ENCODE data around the gene PRKCE. TPM values are rescaled to one million over a fixed set of nuclear protein-coding genes. Genes with fewer than 3 reads are reported as not detected.

The PRKCE gene
- polyA plus RNA-seq, 2 donors: 2.6 to 2.9 TPM

- H3K27ac ChIP-seq (ENCODE audit: low read depth in 2 of 2, low read length in 1 of 2): no peak overlapping the region
- H3K9me3 ChIP-seq (ENCODE audit: control insufficient read depth in 2 of 2, insufficient read depth in 1 of 2, low read depth in 1 of 2, low read length in 1 of 2): no peaks in the 10 kb centered on the region
- 91 to 95% methylated on average over 8 of the region's 8 CpGs for WGBS, 2 donors
- H3K36me3 ChIP-seq (ENCODE audit: control insufficient read depth in 2 of 2, insufficient read depth in 2 of 2, low read length in 1 of 2): no peaks in the 10 kb centered on the region
- H3K4me1 ChIP-seq (ENCODE audit: control insufficient read depth in 2 of 2, insufficient read depth in 2 of 2, low read length in 1 of 2): no peaks in the 10 kb centered on the region
- no peaks in the 10 kb centered on the region for H3K27me3 ChIP-seq (ENCODE audit: control insufficient read depth in 1 of 2, insufficient read depth in 2 of 2, low read length in 2 of 2)
- H3K4me3 ChIP-seq (ENCODE audit: low read depth in 1 of 2, low read length in 2 of 2): no peak overlapping the region
Measured at GRCh38 chr2:45725731-45726130, 74.3 kb downstream of the PRKCE start.

DNA sequence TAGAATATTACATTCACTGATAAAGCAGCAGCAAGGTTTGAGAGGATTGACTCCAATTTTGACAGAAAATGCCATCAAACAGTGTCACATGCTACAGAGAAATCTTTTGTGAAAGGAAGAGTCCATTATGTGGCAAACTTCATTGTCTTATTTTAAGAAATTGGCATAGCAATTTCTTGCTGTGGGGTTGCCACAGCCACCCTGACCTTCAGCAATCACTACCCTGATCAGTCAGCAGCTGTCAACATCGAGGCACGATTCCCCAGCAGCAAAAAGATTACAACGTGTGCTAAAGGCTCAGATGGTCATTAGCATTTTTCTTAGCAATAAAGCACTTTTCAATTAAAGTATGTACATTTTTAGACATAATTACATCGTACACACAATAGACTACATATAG is 74.7 kb downstream of the PRKCE start:
- Histone ChIP-seq H3K9me3 (ENCODE audit: control insufficient read depth in 2 of 2, insufficient read depth in 1 of 2, low read depth in 1 of 2, low read length in 1 of 2) (no peaks in the 10 kb centered on the region), H3K27me3 (ENCODE audit: control insufficient read depth in 1 of 2, insufficient read depth in 2 of 2, low read length in 2 of 2) (no peaks in the 10 kb centered on the region), H3K36me3 (ENCODE audit: control insufficient read depth in 2 of 2, insufficient read depth in 2 of 2, low read length in 1 of 2) (no peaks in the 10 kb centered on the region), H3K27ac (ENCODE audit: low read depth in 2 of 2, low read length in 1 of 2) (no peak overlapping the region), H3K4me1 (ENCODE audit: control insufficient read depth in 2 of 2, insufficient read depth in 2 of 2, low read length in 1 of 2) (no peaks in the 10 kb centered on the region), H3K4me3 (ENCODE audit: low read depth in 1 of 2, low read length in 2 of 2) (no peak overlapping the region)
- 75 to 85% methylated on average over 4 of the region's 4 CpGs for WGBS, 2 donors

DNA sequence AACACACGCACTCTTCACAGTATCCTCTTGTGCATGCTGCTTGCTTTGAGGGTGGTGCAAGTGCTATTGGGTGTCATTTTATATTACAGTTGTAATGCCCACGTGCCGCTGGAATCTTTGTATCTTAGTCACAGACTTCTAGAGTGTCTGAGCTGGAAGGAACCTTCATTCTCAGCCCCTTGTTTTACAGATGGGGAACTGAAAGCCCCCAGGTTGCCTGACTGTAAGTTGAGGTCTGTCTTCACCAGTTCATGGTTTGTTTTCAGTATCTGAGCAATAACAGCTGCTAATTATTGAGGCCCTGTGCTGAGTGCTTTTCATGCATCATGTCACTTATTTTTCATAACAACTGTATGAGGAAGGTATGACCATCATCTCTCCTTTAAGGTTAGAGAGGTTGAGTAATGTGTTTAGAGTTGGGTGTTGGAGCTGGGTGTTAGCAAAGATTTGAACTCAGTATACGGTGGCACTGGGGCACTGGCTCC is 77.0 kb downstream of the PRKCE start:
- Histone ChIP-seq H3K4me3 (ENCODE audit: low read depth in 1 of 2, low read length in 2 of 2) (no peak overlapping the region), H3K36me3 (ENCODE audit: control insufficient read depth in 2 of 2, insufficient read depth in 2 of 2, low read length in 1 of 2) (no peaks in the 10 kb centered on the region), H3K4me1 (ENCODE audit: control insufficient read depth in 2 of 2, insufficient read depth in 2 of 2, low read length in 1 of 2) (no peaks in the 10 kb centered on the region), H3K27ac (ENCODE audit: low read depth in 2 of 2, low read length in 1 of 2) (no peak overlapping the region), H3K9me3 (ENCODE audit: control insufficient read depth in 2 of 2, insufficient read depth in 1 of 2, low read depth in 1 of 2, low read length in 1 of 2) (no peaks in the 10 kb centered on the region), H3K27me3 (ENCODE audit: control insufficient read depth in 1 of 2, insufficient read depth in 2 of 2, low read length in 2 of 2) (no peaks in the 10 kb centered on the region)
- WGBS, 2 donors: 87 to 93% methylated on average over 4 of the region's 4 CpGs

- Histone ChIP-seq H3K36me3 (ENCODE audit: control insufficient read depth in 2 of 2, insufficient read depth in 2 of 2, low read length in 1 of 2) (no peaks in the 10 kb centered on the region), H3K27me3 (ENCODE audit: control insufficient read depth in 1 of 2, insufficient read depth in 2 of 2, low read length in 2 of 2) (no peaks in the 10 kb centered on the region), H3K4me1 (ENCODE audit: control insufficient read depth in 2 of 2, insufficient read depth in 2 of 2, low read length in 1 of 2) (no peaks in the 10 kb centered on the region), H3K27ac (ENCODE audit: low read depth in 2 of 2, low read length in 1 of 2) (no peak overlapping the region), H3K4me3 (ENCODE audit: low read depth in 1 of 2, low read length in 2 of 2) (no peak overlapping the region), H3K9me3 (ENCODE audit: control insufficient read depth in 2 of 2, insufficient read depth in 1 of 2, low read depth in 1 of 2, low read length in 1 of 2) (no peaks in the 10 kb centered on the region)
- WGBS, 2 donors: 92 to 93% methylated on average over 8 of the region's 8 CpGs
Measured at GRCh38 chr2:45729753-45730512, 78.5 kb downstream of the PRKCE start.

GRCh38 chr2:45731141-45731540 is 79.7 kb downstream of the PRKCE start:
- Histone ChIP-seq H3K4me3 (ENCODE audit: low read depth in 1 of 2, low read length in 2 of 2) (no peak overlapping the region), H3K27me3 (ENCODE audit: control insufficient read depth in 1 of 2, insufficient read depth in 2 of 2, low read length in 2 of 2) (no peaks in the 10 kb centered on the region), H3K27ac (ENCODE audit: low read depth in 2 of 2, low read length in 1 of 2) (no peak overlapping the region), H3K36me3 (ENCODE audit: control insufficient read depth in 2 of 2, insufficient read depth in 2 of 2, low read length in 1 of 2) (no peaks in the 10 kb centered on the region), H3K4me1 (ENCODE audit: control insufficient read depth in 2 of 2, insufficient read depth in 2 of 2, low read length in 1 of 2) (no peaks in the 10 kb centered on the region), H3K9me3 (ENCODE audit: control insufficient read depth in 2 of 2, insufficient read depth in 1 of 2, low read depth in 1 of 2, low read length in 1 of 2) (no peaks in the 10 kb centered on the region)

DNA sequence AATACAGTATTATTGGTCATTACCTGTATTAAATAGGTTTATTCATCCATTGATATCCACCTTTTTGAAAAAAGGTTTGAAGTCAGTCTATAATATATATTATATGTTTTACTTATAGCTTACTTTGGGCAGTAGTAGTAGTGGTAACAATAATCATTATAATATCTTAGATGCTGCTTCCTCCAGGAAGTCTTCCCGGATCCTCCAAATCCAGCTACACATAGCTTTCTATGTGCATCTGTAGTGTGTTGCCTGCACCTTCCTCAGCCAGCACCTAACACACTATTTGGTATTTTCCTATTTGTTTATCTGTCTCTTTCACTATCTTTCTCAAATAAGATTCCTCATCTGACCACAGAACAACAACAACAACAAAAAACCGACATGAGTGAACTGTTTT is 81.0 kb downstream of the PRKCE start:
- Histone ChIP-seq H3K4me1 (ENCODE audit: control insufficient read depth in 2 of 2, insufficient read depth in 2 of 2, low read length in 1 of 2) (no peaks in the 10 kb centered on the region), H3K9me3 (ENCODE audit: control insufficient read depth in 2 of 2, insufficient read depth in 1 of 2, low read depth in 1 of 2, low read length in 1 of 2) (no peaks in the 10 kb centered on the region), H3K27me3 (ENCODE audit: control insufficient read depth in 1 of 2, insufficient read depth in 2 of 2, low read length in 2 of 2) (no peaks in the 10 kb centered on the region), H3K4me3 (ENCODE audit: low read depth in 1 of 2, low read length in 2 of 2) (no peak overlapping the region), H3K27ac (ENCODE audit: low read depth in 2 of 2, low read length in 1 of 2) (no peak overlapping the region), H3K36me3 (ENCODE audit: control insufficient read depth in 2 of 2, insufficient read depth in 2 of 2, low read length in 1 of 2) (no peaks in the 10 kb centered on the region)
- WGBS, 2 donors: 77 to 82% methylated on average over 2 of the region's 2 CpGs

GRCh38 chr2:45732946-45733345 is 81.5 kb downstream of the PRKCE start:
- Histone ChIP-seq H3K4me3 (ENCODE audit: low read depth in 1 of 2, low read length in 2 of 2) (no peak overlapping the region), H3K27ac (ENCODE audit: low read depth in 2 of 2, low read length in 1 of 2) (no peak overlapping the region), H3K9me3 (ENCODE audit: control insufficient read depth in 2 of 2, insufficient read depth in 1 of 2, low read depth in 1 of 2, low read length in 1 of 2) (no peaks in the 10 kb centered on the region), H3K4me1 (ENCODE audit: control insufficient read depth in 2 of 2, insufficient read depth in 2 of 2, low read length in 1 of 2) (no peaks in the 10 kb centered on the region), H3K36me3 (ENCODE audit: control insufficient read depth in 2 of 2, insufficient read depth in 2 of 2, low read length in 1 of 2) (no peaks in the 10 kb centered on the region), H3K27me3 (ENCODE audit: control insufficient read depth in 1 of 2, insufficient read depth in 2 of 2, low read length in 2 of 2) (no peaks in the 10 kb centered on the region)
- WGBS, 2 donors: 88 to 90% methylated on average over 3 of the region's 3 CpGs

GRCh38 chr2:45734336-45734735 is 82.9 kb downstream of the PRKCE start:
- Histone ChIP-seq H3K9me3 (ENCODE audit: control insufficient read depth in 2 of 2, insufficient read depth in 1 of 2, low read depth in 1 of 2, low read length in 1 of 2) (no peaks in the 10 kb centered on the region), H3K36me3 (ENCODE audit: control insufficient read depth in 2 of 2, insufficient read depth in 2 of 2, low read length in 1 of 2) (no peaks in the 10 kb centered on the region), H3K4me3 (ENCODE audit: low read depth in 1 of 2, low read length in 2 of 2) (no peak overlapping the region), H3K27me3 (ENCODE audit: control insufficient read depth in 1 of 2, insufficient read depth in 2 of 2, low read length in 2 of 2) (no peaks in the 10 kb centered on the region), H3K27ac (ENCODE audit: low read depth in 2 of 2, low read length in 1 of 2) (no peak overlapping the region), H3K4me1 (ENCODE audit: control insufficient read depth in 2 of 2, insufficient read depth in 2 of 2, low read length in 1 of 2) (no peaks in the 10 kb centered on the region)
- 97 to 98% methylated on average over 6 of the region's 6 CpGs for WGBS, 2 donors

GRCh38 chr2:45734952-45735351 is 83.5 kb downstream of the PRKCE start:
- 90 to 93% methylated on average over 6 of the region's 6 CpGs for WGBS, 2 donors

More at GRCh38 chr2:45734952-45735351, 83.5 kb downstream of the PRKCE start:
- Histone ChIP-seq H3K4me3 (ENCODE audit: low read depth in 1 of 2, low read length in 2 of 2) (no peak overlapping the region), H3K4me1 (ENCODE audit: control insufficient read depth in 2 of 2, insufficient read depth in 2 of 2, low read length in 1 of 2) (no peaks in the 10 kb centered on the region), H3K9me3 (ENCODE audit: control insufficient read depth in 2 of 2, insufficient read depth in 1 of 2, low read depth in 1 of 2, low read length in 1 of 2) (no peaks in the 10 kb centered on the region), H3K27ac (ENCODE audit: low read depth in 2 of 2, low read length in 1 of 2) (no peak overlapping the region), H3K27me3 (ENCODE audit: control insufficient read depth in 1 of 2, insufficient read depth in 2 of 2, low read length in 2 of 2) (no peaks in the 10 kb centered on the region), H3K36me3 (ENCODE audit: control insufficient read depth in 2 of 2, insufficient read depth in 2 of 2, low read length in 1 of 2) (no peaks in the 10 kb centered on the region)

Measured in esophagus (tissue), 2 donors.